Breast epithelium (tissue), 4 donors: ENCODE results near the gene DMWD. TPM values are rescaled to one million over a fixed set of nuclear protein-coding genes. Genes with fewer than 3 reads are reported as not detected.

Experiments used
- DNase-seq, 2 donors: peaks; one replicate each; pipeline ENCODE4 v3.0.0-alpha.2; 2019; ENCODE audit warnings: low spot score in 2 of 2
- H3K27ac ChIP-seq, 2 donors: fragments of 200-600 bp; sonication (generic) in 1 of 2; one replicate each; pipeline ENCODE4 v1.5.1; 2016 to 2019; ENCODE audit warnings: mild to moderate bottlenecking in 1 of 2
- H3K27me3 ChIP-seq, 2 donors: fragments of 200-600 bp; sonication (generic) in 1 of 2; one replicate each; pipeline versions ENCODE4 v1.5.1 to v1.6.0; 2017 to 2019; ENCODE audit warnings: control low read depth in 1 of 2, mild to moderate bottlenecking in 1 of 2
- H3K36me3 ChIP-seq: fragments of 200-600 bp; one replicate; pipeline ENCODE4 v1.5.1; 2019
- H3K4me1 ChIP-seq, 2 donors: fragments of 200-600 bp; sonication (generic); one replicate each; pipeline ENCODE4 v1.5.1; 2016 to 2019; ENCODE audit warnings: control low read depth in 1 of 2
- H3K4me3 ChIP-seq, 3 donors: fragments of 200-600 bp; sonication (generic); 1 replicate in 2 of 3; 2 replicates in 1 of 3; pipeline ENCODE4 v1.5.1; 2016 to 2019; ENCODE audit warnings: mild to moderate bottlenecking in 3 of 3, moderate library complexity in 2 of 3
- H3K9me3 ChIP-seq, 2 donors: fragments of 200-600 bp; sonication (generic) in 1 of 2; one replicate each; pipeline ENCODE4 v1.5.1; 2016 to 2019; ENCODE audit warnings: control low read depth in 1 of 2
- CTCF ChIP-seq, 3 donors: fragments of 450-650 bp; IDR thresholded peaks; one replicate each; pipeline ENCODE4 v1.5.1; 2016 to 2017; ENCODE audit warnings: antibody characterized with exemption in 3 of 3, mild to moderate bottlenecking in 3 of 3, moderate library complexity in 3 of 3
- POLR2A ChIP-seq: fragments of 450-650 bp; IDR thresholded peaks from one replicate; pipeline ENCODE4 v1.6.1; 2016; ENCODE audit warnings: antibody characterized with exemption, mild to moderate bottlenecking, moderate library complexity
- POLR2AphosphoS5 ChIP-seq, 3 donors: sonication (generic); formaldehyde crosslinking; IDR thresholded peaks; one replicate each; pipeline ENCODE4 v1.6.1; 2017; ENCODE audit warnings: antibody characterized with exemption in 3 of 3
- intact Hi-C: fragments of 100-400 bp; cut with DNase I; formaldehyde crosslinking; loops from one replicate; pipeline ENCODE4 v1.15.1; 2023; ENCODE audit warnings: low total_unique reads
- total RNA-seq, 3 donors: library from RNA; depleted of rRNA; stranded (reverse); fragments of >200 nt; gene quantifications; one replicate each; pipeline ENCODE4 v1.1.0, GENCODE V29; 2016

Gene DMWD
- total RNA-seq, 3 donors from 2014 or later = 24.2 to 31.1 (median 29.3) TPM

GRCh38 chr19:45769821-45770191 is 22.8 kb downstream of the DMWD start:
- TF ChIP-seq POLR2A (no peak), CTCF (IDR thresholded peaks at IDR 0.05) (no peak), POLR2AphosphoS5 (IDR thresholded peaks at IDR 0.05) (no peak)
- H3K36me3 ChIP-seq = no peaks in the 10 kb centered on the region
- H3K9me3 ChIP-seq = no peaks in the 10 kb centered on the region
- H3K27me3 ChIP-seq = no peaks in the 10 kb centered on the region
- DNase-seq = no peak
- H3K4me1 ChIP-seq = peaks cover 6 to 14% of the 10 kb centered on the region in 2 donors
- peak overlapping the region; percentile 78 to 94 (median 83) for H3K4me3 ChIP-seq
- H3K27ac ChIP-seq = peak overlapping the region; percentile 90 to 98
- intact Hi-C loops = no loop called here

GRCh38 chr19:45768984-45769782 is 23.5 kb downstream of the DMWD start, which contains the start of gene SIX5:
Gene SIX5 (minus strand): TSS chr19:45769252. CDS start chr19:45768844, 408 bp downstream.
- no peaks in the 10 kb centered on the region for H3K9me3 ChIP-seq
- intact Hi-C loops = no loop called here
- DNase-seq = peak; percentile 96 to 99
- TF ChIP-seq CTCF (IDR thresholded peaks at IDR 0.05) (no peak), POLR2AphosphoS5 (IDR thresholded peaks at IDR 0.05) (peak; percentile 83 to 91 (median 89)), POLR2A (peak; percentile 89)
- H3K27me3 ChIP-seq = no peaks in the 10 kb centered on the region
- H3K4me3 ChIP-seq = peak within 1 kb of the TSS; percentile 78 to 94 (median 83)
- peaks cover 6 to 14% of the 10 kb centered on the region in 2 donors for H3K4me1 ChIP-seq
- H3K36me3 ChIP-seq = no peaks in the 10 kb centered on the region
- H3K27ac ChIP-seq = peak within 1 kb of the TSS; percentile 90 to 98

GRCh38 chr19:45768655-45768983 is 24.0 kb downstream of the DMWD start:
- Histone ChIP-seq H3K36me3 (no peaks in the 10 kb centered on the region), H3K9me3 (no peaks in the 10 kb centered on the region), H3K27me3 (no peaks in the 10 kb centered on the region), H3K27ac (peak overlapping the region; percentile 90 to 98), H3K4me1 (peaks cover 6 to 14% of the 10 kb centered on the region in 2 donors), H3K4me3 (peak overlapping the region; percentile 78 to 94 (median 83))
- no peak for TF ChIP-seq CTCF (IDR thresholded peaks at IDR 0.05)
- no peak for TF ChIP-seq POLR2AphosphoS5 (IDR thresholded peaks at IDR 0.05)
- no peak for TF ChIP-seq POLR2A
- DNase-seq = no peak
- intact Hi-C loops = no loop called here

- DNase-seq = peak; percentile 72 to 74
- Histone ChIP-seq H3K9me3 (no peaks in the 10 kb centered on the region), H3K27me3 (no peaks in the 10 kb centered on the region), H3K27ac (peak overlapping the region; percentile 90 to 98), H3K4me3 (peak overlapping the region; percentile 78 to 94 (median 83)), H3K36me3 (no peaks in the 10 kb centered on the region), H3K4me1 (peaks cover 6 to 14% of the 10 kb centered on the region in 2 donors)
- intact Hi-C loops = no loop called here
- TF ChIP-seq POLR2A (no peak), POLR2AphosphoS5 (IDR thresholded peaks at IDR 0.05) (peak in 2 of 3 donors; percentile 43 to 50), CTCF (IDR thresholded peaks at IDR 0.05) (no peak)
These were observed 24.6 kb downstream of the DMWD start for GRCh38 chr19:45767881-45768654.
